Measurements from ENCODE around the gene C2. TPM values are rescaled to one million over a fixed set of nuclear protein-coding genes. Genes with fewer than 3 reads are reported as not detected.

C2 gene
- under 1 TPM in 4 of 6 experiments, not detected in 2; 0.24 to 0.43 (median 0.43) TPM for total RNA-seq (2021; fragmentation: NEBNext Ultra II Directional; extraction: Animal tissue kit (Norgen Biotek cat#: 25700))
- long read RNA-seq, result 0 reads

GRCh38 chr6:31927242-31927862, at the start of gene C2:
TSS of gene C2 (plus strand) at chr6:31927717. CDS start at chr6:31927753, 36 bp downstream.
- no peak for TF ChIP-seq CTCF (IDR thresholded peaks at IDR 0.05)
- H3K27ac Mint-ChIP-seq, result no peak within 1 kb of the TSS

GRCh38 chr6:31878222-31878621, 49.3 kb upstream of the C2 start:
- Mint-ChIP-seq H3K36me3 (ENCODE audit: low read depth) (peaks cover 25% of the 10 kb centered on the region), H3K9me3 (no peaks in the 10 kb centered on the region), H3K4me1 (ENCODE audit: low read depth) (peaks cover 16% of the 10 kb centered on the region), H3K4me3 (no peak overlapping the region), H3K27me3 (ENCODE audit: insufficient read depth) (peaks cover 4% of the 10 kb centered on the region), H3K27ac (no peak overlapping the region)
- TF ChIP-seq CTCF (IDR thresholded peaks at IDR 0.05), result no peak
- no peak for DNase-seq

More at GRCh38 chr6:31927242-31927862, at the start of gene C2:
- no peaks in the 10 kb centered on the region for H3K9me3 Mint-ChIP-seq
- H3K27me3 Mint-ChIP-seq (ENCODE audit: insufficient read depth), result peaks cover 4% of the 10 kb centered on the region; the same call in 1 of the 2 replicates
- H3K4me3 Mint-ChIP-seq, result peak within 1 kb of the TSS; percentile 54; the same call in 1 of the 2 replicates
- no peaks in the 10 kb centered on the region for H3K36me3 Mint-ChIP-seq (ENCODE audit: low read depth)
- peaks cover 7% of the 10 kb centered on the region; the same call in 1 of the 2 replicates for H3K4me1 Mint-ChIP-seq (ENCODE audit: low read depth)
- DNase-seq, result no peak

- Mint-ChIP-seq H3K9me3 (no peaks in the 10 kb centered on the region), H3K4me1 (ENCODE audit: low read depth) (peaks cover 16% of the 10 kb centered on the region), H3K27ac (no peak within 1 kb of the TSS), H3K4me3 (no peak within 1 kb of the TSS), H3K36me3 (ENCODE audit: low read depth) (peaks cover 25% of the 10 kb centered on the region), H3K27me3 (ENCODE audit: insufficient read depth) (peaks cover 2% of the 10 kb centered on the region)
- no peak for DNase-seq
- no peak for TF ChIP-seq CTCF (IDR thresholded peaks at IDR 0.05)
Observed at GRCh38 chr6:31878726-31879125, 48.8 kb upstream of the C2 start, which contains the start of gene SLC44A4. TSS of gene SLC44A4 (minus strand) at chr6:31878997. CDS start at chr6:31878980, 17 bp downstream.

GRCh38 chr6:31879143-31879542, 48.4 kb upstream of the C2 start:
- no peak for TF ChIP-seq CTCF (IDR thresholded peaks at IDR 0.05)
- Mint-ChIP-seq H3K4me3 (no peak overlapping the region), H3K4me1 (ENCODE audit: low read depth) (peaks cover 16% of the 10 kb centered on the region), H3K27ac (no peak overlapping the region), H3K36me3 (ENCODE audit: low read depth) (peaks cover 25% of the 10 kb centered on the region), H3K9me3 (no peaks in the 10 kb centered on the region), H3K27me3 (ENCODE audit: insufficient read depth) (peaks cover under 1% of the 10 kb centered on the region)
- no peak for DNase-seq

GRCh38 chr6:31879901-31880300, 47.6 kb upstream of the C2 start:
- TF ChIP-seq CTCF (IDR thresholded peaks at IDR 0.05), result no peak
- Mint-ChIP-seq H3K27ac (no peak overlapping the region), H3K4me3 (no peak overlapping the region), H3K4me1 (ENCODE audit: low read depth) (peaks cover 16% of the 10 kb centered on the region), H3K27me3 (ENCODE audit: insufficient read depth) (no peaks in the 10 kb centered on the region; the same call in none of the 2 replicates), H3K36me3 (ENCODE audit: low read depth) (peaks cover 25% of the 10 kb centered on the region), H3K9me3 (no peaks in the 10 kb centered on the region)
- no peak for DNase-seq

Data from HFFc6 (cell line).